Measurements from ENCODE around the gene TCF4.

Gene TCF4

DNA sequence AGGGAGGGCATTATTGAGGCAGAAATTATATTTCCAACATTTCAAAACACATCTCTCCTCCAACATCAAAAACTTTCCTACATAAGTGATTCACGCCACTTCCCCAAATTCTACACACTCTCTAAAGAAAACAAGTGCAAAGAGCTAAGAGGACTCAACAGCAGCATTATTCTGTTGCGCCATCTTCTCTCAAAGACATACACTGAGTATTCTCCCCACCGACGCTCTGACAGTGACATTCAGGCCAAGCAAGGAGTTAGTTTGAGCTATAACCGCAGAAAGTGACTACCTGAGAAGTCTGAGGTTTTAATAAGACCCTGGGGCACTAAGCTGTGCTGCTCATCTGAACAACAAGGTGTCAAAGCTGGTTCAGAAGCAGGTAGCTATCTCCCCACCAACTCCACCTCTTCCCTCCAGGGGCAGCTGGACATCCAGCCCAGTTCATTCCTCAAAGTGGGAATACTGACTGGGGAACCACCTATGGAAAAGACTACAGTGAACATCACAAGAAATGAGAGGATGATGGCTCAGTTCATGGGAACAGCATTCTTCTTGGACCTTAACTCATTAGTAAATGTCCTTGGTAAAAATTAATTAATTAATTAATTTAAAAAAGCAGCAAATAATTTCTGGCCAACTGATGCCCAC, 319.2 kb downstream of the TCF4 start:
- H3K4me3 ChIP-seq (ENCODE audit: low read depth, low read length), result no peak overlapping the region
- TF ChIP-seq CTCF (IDR thresholded peaks at IDR 0.05; ENCODE audit: insufficient read depth, low read length, missing control alignments), result no peak
- ChIA-PET POLR2A (no interaction called here), CTCF (interaction anchor here (1.5 to 3.3 kb wide), 2 partner anchors 34 to 49 kb away, joined by 3 to 9 read pairs; no protein-coding TSS in a partner anchor)
- no peak for DNase-seq (ENCODE audit: low read depth, low spot score)

DNA sequence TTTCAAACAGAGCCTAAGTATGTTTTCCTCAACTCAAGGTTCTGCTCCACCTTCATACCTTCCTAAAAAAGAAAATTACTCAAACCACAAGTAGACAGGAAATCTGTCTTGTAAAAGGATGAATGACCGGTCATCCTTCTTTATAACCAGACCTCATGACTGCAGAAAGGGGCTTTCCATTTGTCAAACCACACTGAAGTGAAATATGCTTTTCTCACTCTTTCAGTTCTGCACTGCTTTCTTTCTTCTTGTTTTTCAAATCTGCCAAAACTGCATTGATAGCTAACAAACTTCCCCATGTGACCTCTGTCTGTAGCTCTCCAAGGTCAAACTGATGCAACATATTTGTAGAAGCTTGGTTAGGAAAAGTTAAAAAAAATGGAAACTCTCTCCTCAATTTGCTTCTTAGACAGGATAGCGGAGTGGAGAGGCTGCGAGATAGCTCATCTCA, 319.8 kb downstream of the TCF4 start:
- POLR2A ChIA-PET, result no interaction called here

DNA sequence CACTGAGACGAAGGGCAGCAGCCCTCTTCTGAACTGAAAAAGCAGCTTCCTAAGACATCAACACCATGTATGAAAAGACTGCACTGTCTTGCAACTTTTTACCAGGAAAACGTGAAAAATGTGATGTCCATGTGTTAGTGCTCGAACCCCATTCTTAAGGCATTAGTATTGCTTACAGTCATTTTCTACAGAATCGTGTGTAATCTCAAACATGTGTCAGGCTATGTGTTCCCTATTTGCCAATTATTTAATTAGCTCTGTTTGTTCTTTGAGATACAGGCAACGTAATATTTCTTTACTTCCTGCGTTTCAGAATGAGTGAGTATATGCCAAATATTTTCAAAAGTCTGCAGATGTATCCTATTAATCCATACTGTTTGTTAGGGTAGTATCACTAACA, 321.0 kb downstream of the TCF4 start:
- CTCF ChIA-PET, result interaction anchor here (0.7 to 3.3 kb wide), 4 partner anchors 17 to 50 kb away, joined by 3 to 9 read pairs (median 3); no protein-coding TSS in a partner anchor
- H3K4me3 ChIP-seq (ENCODE audit: low read depth, low read length), result no peak overlapping the region
- TF ChIP-seq CTCF (IDR thresholded peaks at IDR 0.05; ENCODE audit: insufficient read depth, low read length, missing control alignments), result no peak
- no peak for DNase-seq (ENCODE audit: low read depth, low spot score)
- POLR2A ChIA-PET, result no interaction called here

More for the DNA sequence above, 319.8 kb downstream of the TCF4 start:
- CTCF ChIA-PET, result interaction anchor here (1.5 to 3.3 kb wide), 2 partner anchors 34 to 49 kb away, joined by 3 to 9 read pairs; no protein-coding TSS in a partner anchor
- no peak overlapping the region for H3K4me3 ChIP-seq (ENCODE audit: low read depth, low read length)
- TF ChIP-seq CTCF (IDR thresholded peaks at IDR 0.05; ENCODE audit: insufficient read depth, low read length, missing control alignments), result no peak
- no peak for DNase-seq (ENCODE audit: low read depth, low spot score)

DNA sequence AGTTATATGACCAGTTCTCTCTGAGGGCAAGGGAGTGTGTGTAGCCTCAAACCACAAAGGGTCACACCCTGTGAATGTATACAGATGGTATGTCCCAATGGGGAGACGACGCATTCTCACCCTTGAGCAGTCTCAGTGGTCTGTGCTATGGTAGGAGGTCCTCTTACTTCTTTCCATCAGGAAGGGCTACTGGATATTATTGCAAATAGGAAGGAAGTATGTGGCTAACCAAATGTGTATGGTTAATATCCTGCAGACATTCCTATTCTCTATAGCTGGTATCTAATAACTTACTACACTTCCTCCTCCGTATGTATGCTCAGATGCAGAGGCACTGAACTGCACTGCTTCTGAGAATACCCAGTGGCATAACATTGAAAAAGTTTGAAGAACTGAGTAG, 322.0 kb downstream of the TCF4 start:
- H3K4me3 ChIP-seq (ENCODE audit: low read depth, low read length), result no peak overlapping the region
- ChIA-PET CTCF (no interaction called here), POLR2A (no interaction called here)
- no peak for DNase-seq (ENCODE audit: low read depth, low spot score)
- no peak for TF ChIP-seq CTCF (IDR thresholded peaks at IDR 0.05; ENCODE audit: insufficient read depth, low read length, missing control alignments)

DNA sequence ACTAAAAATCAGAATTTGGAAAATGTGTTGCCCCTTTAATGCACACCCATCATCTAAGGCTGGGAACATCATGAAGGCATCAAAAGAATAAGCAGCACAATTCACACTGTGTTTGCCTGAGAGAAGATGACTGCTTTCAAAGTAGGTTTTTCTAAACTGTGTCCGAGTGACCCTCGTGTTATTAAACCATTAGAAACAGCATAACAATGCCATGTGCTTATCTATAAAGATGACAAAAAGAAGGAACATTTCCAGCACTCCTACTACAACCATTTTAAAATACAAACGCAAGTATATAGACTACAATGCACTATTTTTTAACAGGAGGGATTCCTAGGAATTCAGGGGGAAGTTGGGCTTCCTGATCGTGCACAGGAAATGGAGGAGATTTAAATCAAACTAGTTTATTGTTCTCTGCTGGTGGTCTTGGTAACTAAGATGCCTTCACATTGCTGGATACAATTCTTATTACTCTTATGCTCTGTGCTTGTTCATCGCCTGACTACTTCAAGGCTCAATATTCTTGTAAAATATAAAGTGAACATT, 322.8 kb downstream of the TCF4 start:
- DNase-seq (ENCODE audit: low read depth, low spot score), result no peak
- no peak for TF ChIP-seq CTCF (IDR thresholded peaks at IDR 0.05; ENCODE audit: insufficient read depth, low read length, missing control alignments)
- POLR2A ChIA-PET, result no interaction called here
- CTCF ChIA-PET, result no interaction called here
- H3K4me3 ChIP-seq (ENCODE audit: low read depth, low read length), result no peak overlapping the region

GRCh38 chr18:55264108-55264507, 323.9 kb downstream of the TCF4 start:
- TF ChIP-seq CTCF (IDR thresholded peaks at IDR 0.05; ENCODE audit: insufficient read depth, low read length, missing control alignments), result no peak
- ChIA-PET CTCF (no interaction called here), POLR2A (no interaction called here)
- H3K4me3 ChIP-seq (ENCODE audit: low read depth, low read length), result no peak overlapping the region
- DNase-seq (ENCODE audit: low read depth, low spot score), result no peak
